MG63 (cell line): ENCODE measurements around the gene HSF4. TPM values are rescaled to one million over a fixed set of nuclear protein-coding genes. Genes with fewer than 3 reads are reported as not detected.

Source experiments
- total RNA-seq: library from RNA; depleted of rRNA; stranded (reverse); fragments of >200 nt; shearing (Covaris generic); gene quantifications from 2 replicates; pipeline ENCODE4 v1.2.3, GENCODE V29; 2014; ENCODE audit warnings: low replicate concordance; rRNA removed

The HSF4 gene
- total RNA-seq, 1 experiment from 2014 or later, result not detected

Other genes with a start within 250 kb of the HSF4 start
- not detected in 2 replicates for gene CDH16, start 245.9 kb upstream of the HSF4 start, total RNA-seq
- gene RRAD, start 239.2 kb upstream of the HSF4 start, total RNA-seq, result 1.6 and 10.4 TPM in 2 replicates
- 52.7 and 125 TPM in 2 replicates for gene CIAO2B, start 230.3 kb upstream of the HSF4 start, total RNA-seq
- gene CES2, start 229.2 kb upstream of the HSF4 start, total RNA-seq, result 12.8 and 32.7 TPM in 2 replicates
- gene CES3, start 203.5 kb upstream of the HSF4 start, total RNA-seq, result 1.3 and 1.9 TPM in 2 replicates
- 0.82 TPM in 1 of 2 replicates, not detected in the other for gene CES4A, start 176.2 kb upstream of the HSF4 start, total RNA-seq
- gene CBFB, start 135.6 kb upstream of the HSF4 start, total RNA-seq, result 15.8 and 22.5 TPM in 2 replicates
- 5.6 and 18.9 TPM in 2 replicates for gene PHAF1, start 54.8 kb upstream of the HSF4 start, total RNA-seq
- 5.2 and 10.0 TPM in 2 replicates for gene B3GNT9, start 13.7 kb upstream of the HSF4 start, total RNA-seq
- 11.4 and 14.4 TPM in 2 replicates for gene TRADD, start 4.8 kb upstream of the HSF4 start, total RNA-seq
- 2.5 and 7.0 TPM in 2 replicates for gene FBXL8, start 4.8 kb upstream of the HSF4 start, total RNA-seq
- 9.9 and 16.5 TPM in 2 replicates for gene NOL3, start 5.8 kb downstream of the HSF4 start, total RNA-seq
- 5.7 and 8.5 TPM in 2 replicates for gene MATCAP1, start 19.2 kb downstream of the HSF4 start, total RNA-seq
- gene EXOC3L1, start 25.4 kb downstream of the HSF4 start, total RNA-seq, result not detected in 2 replicates
- 72.5 and 81.0 TPM in 2 replicates for gene E2F4, start 27.4 kb downstream of the HSF4 start, total RNA-seq
- 1.9 TPM in 1 of 2 replicates, not detected in the other for gene ELMO3, start 34.4 kb downstream of the HSF4 start, total RNA-seq
- 27.1 and 33.2 TPM in 2 replicates for gene TMEM208, start 62.4 kb downstream of the HSF4 start, total RNA-seq
- gene FHOD1, start 82.7 kb downstream of the HSF4 start, total RNA-seq, result 7.7 and 8.9 TPM in 2 replicates
- 0.03 TPM in 1 of 2 replicates, not detected in the other for gene SLC9A5, start 84.2 kb downstream of the HSF4 start, total RNA-seq
- 78.0 and 80.1 TPM in 2 replicates for gene PLEKHG4, start 114.8 kb downstream of the HSF4 start, total RNA-seq
- gene KCTD19, start 162.0 kb downstream of the HSF4 start, total RNA-seq, result not detected in 2 replicates
- 0.33 and 0.39 TPM in 2 replicates for gene LRRC36, start 162.1 kb downstream of the HSF4 start, total RNA-seq
- not detected in 2 replicates for gene TPPP3, start 228.8 kb downstream of the HSF4 start, total RNA-seq